Activated T-cell treated with anti-CD3 and anti-CD28 coated beads for 1 hour (primary cell): Measurements from ENCODE around the gene TMEM220.

ENCODE experiments used
- DNase-seq: peaks from one replicate; pipeline ENCODE4 v3.0.0-alpha.2; 2020; ENCODE audit warnings: low read depth

The TMEM220 gene

GRCh38 chr17:10664571-10664970, 65.3 kb downstream of the TMEM220 start:
- DNase-seq = no peak
